GM23338 (cell line): ENCODE results near the gene ARHGEF39. TPM values are rescaled to one million over a fixed set of nuclear protein-coding genes. Genes with fewer than 3 reads are reported as not detected.

Experiments
- ATAC-seq: fragments of 200-7000 bp; cut with Tn5 transposase; 3 replicates; pipeline ENCODE4 v1.9.1; 2020
- DNase-seq: peaks from one replicate; pipeline ENCODE4 v3.0.0-alpha.2; 2015; ENCODE audit warnings: low spot score
- H2AFZ ChIP-seq: fragments of 200-600 bp; sonication (generic); 2 replicates; pipeline ENCODE4 v1.8.0; 2016; ENCODE audit warnings: antibody characterized with exemption, mild to moderate bottlenecking, moderate library complexity
- H3F3A ChIP-seq: fragments of 200-600 bp; sonication (generic); replicated peaks from 2 replicates; pipeline ENCODE4 v1.8.0; 2017; ENCODE audit warnings: antibody characterized with exemption, mixed run types, low read depth
- H3K27ac ChIP-seq: fragments of 200-600 bp; sonication (generic); 2 replicates; pipeline ENCODE4 v1.6.1; 2016; ENCODE audit warnings: low read depth
- H3K27me3 ChIP-seq: fragments of 200-600 bp; sonication (generic); 2 replicates; pipeline ENCODE4 v1.8.0; 2016; ENCODE audit warnings: mild to moderate bottlenecking, mixed run types, moderate library complexity; ENCODE audit not compliant: insufficient read depth
- H3K36me3 ChIP-seq: fragments of 200-600 bp; sonication (generic); 2 replicates; pipeline ENCODE4 v1.8.0; 2016; ENCODE audit warnings: mild to moderate bottlenecking; ENCODE audit not compliant: insufficient read depth
- H3K4me1 ChIP-seq: fragments of 200-600 bp; sonication (generic); 2 replicates; pipeline ENCODE4 v1.8.0; 2016; ENCODE audit warnings: mild to moderate bottlenecking, moderate library complexity; ENCODE audit not compliant: insufficient read depth
- H3K4me2 ChIP-seq: fragments of 200-600 bp; sonication (generic); 2 replicates; pipeline ENCODE4 v1.7.1; 2017; ENCODE audit warnings: mixed run types
- H3K4me3 ChIP-seq: fragments of 200-600 bp; sonication (generic); 2 replicates; pipeline ENCODE4 v1.6.1; 2016; ENCODE audit warnings: mixed run types
- H3K79me2 ChIP-seq: fragments of 200-600 bp; sonication (generic); replicated peaks from 2 replicates; pipeline ENCODE4 v1.8.0; 2017; ENCODE audit warnings: mild to moderate bottlenecking; ENCODE audit not compliant: insufficient read depth
- H3K9me2 ChIP-seq: fragments of 200-600 bp; sonication (generic); 2 replicates; pipeline ENCODE4 v1.8.0; 2017; ENCODE audit not compliant: insufficient read depth
- H4K20me1 ChIP-seq: fragments of 200-600 bp; sonication (generic); replicated peaks from 2 replicates; pipeline ENCODE4 v1.8.0; 2017; ENCODE audit warnings: mild to moderate bottlenecking; ENCODE audit not compliant: insufficient read depth
- H3K27ac Mint-ChIP-seq: 2 replicates; pipeline ENCODE4 v1.8.0; 2020; ENCODE audit warnings: inconsistent platforms, mild to moderate bottlenecking, moderate library complexity, mixed read lengths
- H3K27me3 Mint-ChIP-seq: 3 replicates; pipeline ENCODE4 v1.8.0; 2022; ENCODE audit warnings: low read depth, mild to moderate bottlenecking, moderate library complexity, mixed read lengths, inconsistent platforms; ENCODE audit not compliant: insufficient read depth, poor library complexity
- H3K36me3 Mint-ChIP-seq: 3 replicates; pipeline ENCODE4 v1.8.0; 2021; ENCODE audit warnings: low read depth, mild to moderate bottlenecking, inconsistent platforms, moderate library complexity, mixed read lengths
- H3K4me1 Mint-ChIP-seq: 3 replicates; pipeline ENCODE4 v1.8.0; 2020; ENCODE audit warnings: mild to moderate bottlenecking, inconsistent platforms, mixed read lengths
- H3K4me3 Mint-ChIP-seq: 3 replicates; pipeline ENCODE4 v1.8.0; 2021; ENCODE audit warnings: moderate library complexity, mild to moderate bottlenecking, inconsistent platforms, mixed read lengths
- H3K9me3 Mint-ChIP-seq: 3 replicates; pipeline ENCODE4 v1.8.0; 2020; ENCODE audit warnings: moderate library complexity, mild to moderate bottlenecking, inconsistent platforms, mixed read lengths
- CREB1 ChIP-seq: fragments of 250-450 bp; sonication (Bioruptor Pico); IDR thresholded peaks from 2 replicates; pipeline ENCODE4 v1.5.0; 2020; ENCODE audit warnings: low read depth, mild to moderate bottlenecking, moderate library complexity
- CTCF ChIP-seq, 2 experiments: fragments of 200-600 bp in 1 of 2; sonication (generic) in 1 of 2; conservative IDR thresholded peaks; 2 replicates each; pipeline versions ENCODE4 v1.5.1 to v1.6.1; 2016 to 2017; ENCODE audit warnings: antibody characterized with exemption in 2 of 2, low read depth in 2 of 2, mild to moderate bottlenecking in 2 of 2, moderate library complexity in 1 of 2
- ETS1 ChIP-seq: IDR thresholded peaks from 2 replicates; pipeline ENCODE4 v1.6.1; 2016; ENCODE audit warnings: antibody characterized with exemption
- EZH2 ChIP-seq: fragments of 200-600 bp; sonication (generic); IDR thresholded peaks from one replicate; pipeline ENCODE4 v1.8.0; 2017; ENCODE audit warnings: antibody characterized with exemption, mild to moderate bottlenecking, low read depth; ENCODE audit not compliant: unreplicated experiment
- EZH2phosphoT487 ChIP-seq: fragments of 200-600 bp; sonication (generic); IDR thresholded peaks from one replicate; pipeline ENCODE4 v1.8.1; 2018; ENCODE audit warnings: antibody characterized with exemption; ENCODE audit not compliant: unreplicated experiment
- JUNB ChIP-seq: IDR thresholded peaks from one replicate; pipeline ENCODE4 v1.6.1; 2016; ENCODE audit warnings: antibody characterized with exemption; ENCODE audit not compliant: unreplicated experiment
- NANOG ChIP-seq: IDR thresholded peaks from 2 replicates; pipeline ENCODE4 v1.6.1; 2016; ENCODE audit warnings: antibody characterized with exemption, borderline replicate concordance
- POLR2AphosphoS5 ChIP-seq: IDR thresholded peaks from 2 replicates; pipeline ENCODE4 v1.6.1; 2016; ENCODE audit warnings: antibody characterized with exemption, low read depth
- REST ChIP-seq: IDR thresholded peaks from one replicate; pipeline ENCODE4 v1.6.1; 2018; ENCODE audit warnings: antibody characterized with exemption; ENCODE audit not compliant: unreplicated experiment
- STAT1 ChIP-seq: IDR thresholded peaks from one replicate; pipeline ENCODE4 v1.6.1; 2016; ENCODE audit warnings: antibody characterized with exemption; ENCODE audit not compliant: unreplicated experiment
- ZNF114 ChIP-seq: fragments of 250-450 bp; sonication (Bioruptor Pico); IDR thresholded peaks from 2 replicates; pipeline ENCODE4 v1.5.0; 2020; ENCODE audit warnings: mild to moderate bottlenecking, moderate library complexity
- ZNF331 ChIP-seq: fragments of 250-450 bp; sonication (Bioruptor Pico); IDR thresholded peaks from 2 replicates; pipeline ENCODE4 v1.5.0; 2020; ENCODE audit warnings: low read depth, mild to moderate bottlenecking, moderate library complexity
- polyA plus RNA-seq: library from polyadenylated mRNA; unstranded; fragments of >200 nt; fragmentation: Nextera tagmentation; extraction: Ambion mirVana; gene quantifications from 2 replicates; pipeline ENCODE4 v1.2.1, GENCODE V29; 2016
- total RNA-seq: library from RNA; depleted of rRNA; stranded (reverse); fragments of >200 nt; shearing (Covaris generic); gene quantifications from 2 replicates; pipeline ENCODE4 v1.2.3, GENCODE V29; 2014

Gene ARHGEF39
- total and polyA plus RNA-seq, 2 experiments from 2014 or later: 16.8 to 31.0 TPM

GRCh38 chr9:35686222-35687203 lies 21.5 kb upstream of the ARHGEF39 start (continued):
- no peak for TF ChIP-seq REST
- no peak for TF ChIP-seq EZH2
- TF ChIP-seq EZH2phosphoT487: no peak

GRCh38 chr9:35685506-35685905 lies 20.5 kb upstream of the ARHGEF39 start:
- no peaks in the 10 kb centered on the region for H3K9me2 ChIP-seq
- H3K4me1 ChIP-seq: peaks cover 25% of the 10 kb centered on the region
- H3K27ac ChIP-seq: no peak overlapping the region
- H3K27me3 Mint-ChIP-seq: peaks cover 5% of the 10 kb centered on the region
- H3K36me3 ChIP-seq: peaks cover 26% of the 10 kb centered on the region
- no peak overlapping the region for H2AFZ ChIP-seq
- H3K4me3 ChIP-seq: no peak overlapping the region
- peaks cover 18% of the 10 kb centered on the region for H3F3A ChIP-seq
- ATAC-seq: no peak
- H4K20me1 ChIP-seq: peaks cover 9% of the 10 kb centered on the region
- peaks cover 69% of the 10 kb centered on the region for H3K36me3 Mint-ChIP-seq
- H3K27me3 ChIP-seq: no peaks in the 10 kb centered on the region
- no peak overlapping the region for H3K4me3 Mint-ChIP-seq
- H3K79me2 ChIP-seq: peaks cover 22% of the 10 kb centered on the region
- no peak overlapping the region for H3K27ac Mint-ChIP-seq
- peaks cover 37% of the 10 kb centered on the region for H3K4me1 Mint-ChIP-seq
- H3K9me3 Mint-ChIP-seq: no peaks in the 10 kb centered on the region
- H3K4me2 ChIP-seq: no peak overlapping the region
- no peak for DNase-seq
- TF ChIP-seq CREB1 (no peak), REST (no peak), JUNB (no peak), ZNF331 (CRISPR knock-in tag) (no peak), EZH2 (no peak), ETS1 (no peak), CTCF (conservative IDR thresholded peaks at IDR 0.05; ENCODE audit: low read depth in 2 of 2) (no peak), POLR2AphosphoS5 (no peak), EZH2phosphoT487 (no peak), STAT1 (no peak), ZNF114 (no peak), NANOG (no peak)
